Adrenal gland (tissue), 12 donors: ENCODE data around the gene RNF41. TPM values are rescaled to one million over a fixed set of nuclear protein-coding genes. Genes with fewer than 3 reads are reported as not detected.

Experiments
- DNase-seq, 7 donors: peaks; one replicate each; pipeline ENCODE4 v3.0.0-alpha.2; 2019 to 2020
- H3K27ac ChIP-seq, 5 donors: fragments of 200-600 bp; sonication (generic) in 4 of 5; 1 replicate in 3 of 5; 2 replicates in 2 of 5; pipeline versions ENCODE4 v1.5.1 to v1.8.0; 2016 to 2020; ENCODE audit warnings: mild to moderate bottlenecking in 1 of 5
- H3K27me3 ChIP-seq: fragments of 200-600 bp; 2 replicates; pipeline ENCODE4 v1.8.0; 2021
- H3K36me3 ChIP-seq, 2 donors: fragments of 200-600 bp; replicated peaks in 1 of 2; 1 replicate in 1 of 2; 2 replicates in 1 of 2; pipeline versions ENCODE4 v1.5.1 to v1.8.0; 2018 to 2022
- H3K4me1 ChIP-seq, 2 donors: fragments of 200-600 bp; replicated peaks in 1 of 2; 1 replicate in 1 of 2; 2 replicates in 1 of 2; pipeline versions ENCODE4 v1.5.1 to v1.8.0; 2018 to 2021
- H3K4me3 ChIP-seq, 4 donors: fragments of 200-600 bp; sonication (generic) in 3 of 4; one replicate each; pipeline ENCODE4 v1.5.1; 2016 to 2018
- H3K9me3 ChIP-seq, 3 donors: fragments of 200-600 bp; sonication (generic) in 1 of 3; replicated peaks in 1 of 3; 1 replicate in 2 of 3; 2 replicates in 1 of 3; pipeline versions ENCODE4 v1.5.1 to v1.8.0; 2016 to 2021
- POLR2A ChIP-seq, 2 donors: fragments of 450-650 bp; IDR thresholded peaks; one replicate each; pipeline ENCODE4 v1.6.1; 2017; ENCODE audit warnings: antibody characterized with exemption in 2 of 2, mild to moderate bottlenecking in 2 of 2, moderate library complexity in 1 of 2
- whole genome bisulfite sequencing, 4 donors: extraction: QIAGEN DNeasy Blood & Tissue Kit in 2 of 4; methylation state at CpG; one replicate each; pipeline versions ENCODE4 v1.1.5 to v1.1.7; 2013 to 2017; 5-methylcytosine and 5-hydroxymethylcytosine counted together
- intact Hi-C, 2 donors: fragments of 100-400 bp; cut with DNase I; formaldehyde crosslinking; loops; one replicate each; pipeline versions ENCODE4 v1.14.1 to v1.15.0; 2022 to 2023
- polyA plus RNA-seq, 3 donors: library from polyadenylated mRNA; stranded (reverse); fragments of 200-250 nt in 2 of 3; fragments of 350-450 nt in 1 of 3; fragmentation: Illumina TruSeq in 1 of 3; extraction: RNeasy Lipid Tissue Mini Kit (QIAGEN cat#74804) in 1 of 3; gene quantifications; one replicate each; pipeline ENCODE4 v1.2.3, GENCODE V29; 2013 to 2014
- total RNA-seq, 9 donors: library from RNA; depleted of rRNA in 4 of 9; stranded (reverse); fragments of >200 nt in 4 of 9; fragments of 120-200 nt in 1 of 9; fragmentation: NEBNext Ultra II Directional in 1 of 9; extraction: Animal tissue kit (Norgen Biotek cat#: 25700) in 1 of 9; gene quantifications; one replicate each; pipeline versions ENCODE4 v1.1.0 to v1.2.4, GENCODE V29; 2013 to 2023
- TF ChIP-seq, protein P1 (sequence below), 6 experiments: fragments of 450-650 bp in 4 of 6; fragments of 200-600 bp in 2 of 6; sonication (generic) in 1 of 6; IDR thresholded peaks; 1 replicate in 5 of 6; 2 replicates in 1 of 6; pipeline versions ENCODE4 v1.5.1 to v1.8.0; 2016 to 2021; ENCODE audit warnings: antibody characterized with exemption in 6 of 6, mild to moderate bottlenecking in 2 of 6, moderate library complexity in 1 of 6
- donor health status: healthy with polysubstance abuse.
- donor health status: Bipolar disorder and iron deficiency.
- donor health status: DM: yes; HTN: yes; CAD: no.
- donor health status: DM: no; HTN: no; CAD: no.
- donor health status: DM: no; HTN: no; CAD: no.
- donor health status: DM: yes; HTN: yes; CAD: no.

The RNF41 gene
- total and polyA plus RNA-seq, 12 donors: 13.0 to 90.6 (median 50.8) TPM

DNA sequence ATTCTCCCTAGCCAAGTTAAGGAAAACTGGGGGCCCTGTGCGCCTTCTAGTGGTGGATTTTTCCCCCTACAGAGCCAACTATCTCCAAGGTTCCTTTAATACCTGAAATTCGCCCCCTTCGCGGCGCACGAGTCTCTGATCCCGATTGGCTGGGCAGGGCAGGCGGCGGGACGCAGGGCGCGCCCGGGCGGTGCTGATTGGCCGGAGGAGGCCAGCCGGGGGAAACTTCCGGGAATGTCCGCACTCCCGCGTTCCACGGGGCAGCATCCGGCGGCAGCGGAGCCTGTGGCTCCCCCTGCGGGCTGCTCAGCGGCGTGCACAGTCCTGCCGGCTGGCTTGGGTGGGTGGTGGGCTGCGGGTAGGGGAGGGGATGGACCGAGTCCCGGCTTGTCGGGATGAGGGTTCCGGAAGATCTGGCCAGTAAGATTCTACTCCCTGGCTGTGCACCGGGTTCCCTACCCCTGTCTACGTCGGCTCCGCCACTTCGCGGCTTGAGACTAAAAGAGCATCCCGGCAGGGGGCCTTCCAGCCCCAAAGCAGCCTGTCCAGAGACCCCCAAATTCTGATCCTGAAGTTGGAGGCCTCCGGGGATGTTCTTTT, 2.5 kb upstream of the RNF41 start, which contains the start of gene NABP2:
Gene NABP2 (plus strand): TSS at position 241 of the 600 bp plus-strand sequence. CDS start 515 bp downstream, outside the sequence.
- Histone ChIP-seq H3K4me1 (peaks cover 18 to 42% of the 10 kb centered on the region in 2 donors), H3K27ac (peak within 1 kb of the TSS; percentile 10 to 99 (median 67)), H3K36me3 (no peaks in the 10 kb centered on the region), H3K4me3 (peak within 1 kb of the TSS in 3 of 4 donors; percentile 32 to 69 (median 56)), H3K27me3 (no peaks in the 10 kb centered on the region), H3K9me3 (no peaks in the 10 kb centered on the region)
- TF ChIP-seq POLR2A (IDR thresholded peaks at IDR 0.05): peak in 1 of 2 donors; percentile 59
- TF ChIP-seq, protein P1, sequence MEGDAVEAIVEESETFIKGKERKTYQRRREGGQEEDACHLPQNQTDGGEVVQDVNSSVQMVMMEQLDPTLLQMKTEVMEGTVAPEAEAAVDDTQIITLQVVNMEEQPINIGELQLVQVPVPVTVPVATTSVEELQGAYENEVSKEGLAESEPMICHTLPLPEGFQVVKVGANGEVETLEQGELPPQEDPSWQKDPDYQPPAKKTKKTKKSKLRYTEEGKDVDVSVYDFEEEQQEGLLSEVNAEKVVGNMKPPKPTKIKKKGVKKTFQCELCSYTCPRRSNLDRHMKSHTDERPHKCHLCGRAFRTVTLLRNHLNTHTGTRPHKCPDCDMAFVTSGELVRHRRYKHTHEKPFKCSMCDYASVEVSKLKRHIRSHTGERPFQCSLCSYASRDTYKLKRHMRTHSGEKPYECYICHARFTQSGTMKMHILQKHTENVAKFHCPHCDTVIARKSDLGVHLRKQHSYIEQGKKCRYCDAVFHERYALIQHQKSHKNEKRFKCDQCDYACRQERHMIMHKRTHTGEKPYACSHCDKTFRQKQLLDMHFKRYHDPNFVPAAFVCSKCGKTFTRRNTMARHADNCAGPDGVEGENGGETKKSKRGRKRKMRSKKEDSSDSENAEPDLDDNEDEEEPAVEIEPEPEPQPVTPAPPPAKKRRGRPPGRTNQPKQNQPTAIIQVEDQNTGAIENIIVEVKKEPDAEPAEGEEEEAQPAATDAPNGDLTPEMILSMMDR (IDR thresholded peaks at IDR 0.05): peak; percentile 81 to 93 (median 84)
- peak; percentile 96 to 99 (median 98) for DNase-seq
- WGBS, 4 donors: 0 to 1% (median 1%) methylated on average over 14 to 41 of the region's 41 CpGs
- intact Hi-C loops: loop anchor here in 1 of 2 donors (5.0 kb wide), 1 partner anchor 33 kb away; the partner anchor contains the start of gene ANKRD52

DNA sequence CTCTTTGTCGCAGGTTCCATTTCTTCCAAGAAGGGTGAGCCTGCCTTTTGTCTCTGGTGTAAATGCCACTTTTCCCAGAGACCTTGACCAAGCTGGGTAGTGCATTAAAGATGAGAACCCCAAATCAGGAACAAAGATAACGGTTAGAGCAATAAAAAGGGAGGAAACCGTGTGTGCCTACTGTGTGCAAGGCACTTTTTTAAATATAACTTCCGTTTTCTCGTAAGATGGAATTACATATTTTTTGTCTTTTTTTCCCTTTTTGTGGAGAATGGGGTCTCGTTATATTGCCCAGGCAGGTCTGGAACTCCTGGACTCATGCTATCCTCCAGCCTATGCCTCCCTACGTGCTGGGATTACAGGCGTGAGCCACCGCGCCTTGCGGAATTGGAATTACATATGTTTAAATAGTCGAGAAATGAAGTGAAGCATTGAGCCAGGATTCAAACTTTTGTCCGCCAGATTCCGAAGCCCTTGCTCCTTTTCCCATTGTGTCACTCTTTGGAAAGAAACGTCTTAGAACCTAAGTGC, 1.9 kb upstream of the RNF41 start:
- Histone ChIP-seq H3K36me3 (no peaks in the 10 kb centered on the region), H3K4me3 (peak overlapping the region in 1 of 4 donors; percentile 69), H3K27me3 (no peaks in the 10 kb centered on the region), H3K4me1 (peaks cover 18 to 42% of the 10 kb centered on the region in 2 donors), H3K27ac (peak overlapping the region; percentile 10 to 78 (median 66)), H3K9me3 (no peaks in the 10 kb centered on the region)
- intact Hi-C loops: loop anchor here in 1 of 2 donors (5.0 kb wide), 1 partner anchor 34 kb away; the partner anchor contains the start of gene ANKRD52
- TF ChIP-seq POLR2A (IDR thresholded peaks at IDR 0.05): no peak
- TF ChIP-seq, protein P1 (IDR thresholded peaks at IDR 0.05): no peak
- WGBS, 4 donors: 27 to 32% (median 30%) methylated on average over 11 to 15 of the region's 15 CpGs
- DNase-seq: no peak

DNA sequence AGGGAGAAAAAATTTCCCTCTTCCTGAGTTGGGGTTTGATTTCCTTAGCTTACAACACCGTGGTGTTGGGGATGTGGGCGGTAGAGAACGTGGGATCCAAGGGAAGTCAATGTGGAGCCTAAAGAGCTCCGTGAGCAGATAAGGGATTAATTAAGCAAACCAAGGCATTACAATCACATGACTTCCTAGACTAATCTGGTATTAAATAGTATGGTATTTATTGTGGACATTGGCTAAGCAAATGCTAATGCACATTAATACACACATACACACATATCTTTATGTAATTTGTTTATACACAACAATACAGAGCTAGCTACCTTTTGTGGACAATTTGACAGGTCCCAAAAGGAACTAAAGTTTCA, 791 bp upstream of the RNF41 start:
- Histone ChIP-seq H3K4me3 (peak overlapping the region in 2 of 4 donors; percentile 73 to 81), H3K4me1 (peaks cover 18 to 42% of the 10 kb centered on the region in 2 donors), H3K27ac (peak overlapping the region; percentile 88 to 99 (median 98)), H3K36me3 (no peaks in the 10 kb centered on the region), H3K9me3 (no peaks in the 10 kb centered on the region), H3K27me3 (no peaks in the 10 kb centered on the region)
- no peak for DNase-seq
- 33 to 38% (median 36%) methylated on average over 4 of the region's 4 CpGs for WGBS, 4 donors
- intact Hi-C loops: loop anchor here in 1 of 2 donors (5.0 kb wide), 1 partner anchor 35 kb away; the partner anchor contains the start of gene ANKRD52
- TF ChIP-seq, protein P1 (IDR thresholded peaks at IDR 0.05): no peak
- TF ChIP-seq POLR2A (IDR thresholded peaks at IDR 0.05): no peak

DNA sequence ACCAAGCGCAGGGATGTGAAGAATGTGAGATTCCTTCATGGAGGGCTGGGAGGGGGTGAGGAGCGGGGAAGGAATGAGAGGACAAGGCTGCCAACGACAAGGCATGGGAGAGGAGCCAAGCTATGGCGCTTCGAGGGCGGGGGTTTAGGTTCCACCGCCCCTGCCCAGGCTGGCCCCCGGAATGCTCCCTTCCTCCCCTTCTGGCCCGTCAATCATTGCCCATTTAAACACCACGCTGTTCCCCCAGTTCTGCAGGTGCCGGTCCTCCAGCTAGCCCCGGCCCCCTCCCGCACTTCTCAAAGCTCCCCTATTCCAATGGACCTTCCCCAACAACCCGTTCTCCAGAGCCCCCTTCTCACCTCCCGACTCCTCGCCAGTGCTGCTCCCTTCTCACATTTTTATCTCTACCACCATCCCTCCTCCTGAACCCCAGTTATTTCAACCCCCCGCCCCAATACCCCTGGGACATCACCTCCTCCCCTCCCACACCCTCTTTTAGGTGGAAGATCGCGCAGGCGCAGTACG, 428 bp downstream of the RNF41 start:
- H3K27me3 ChIP-seq: no peaks in the 10 kb centered on the region
- no peaks in the 10 kb centered on the region for H3K9me3 ChIP-seq
- H3K4me3 ChIP-seq: peak overlapping the region; percentile 73 to 97 (median 79)
- H3K27ac ChIP-seq: peak overlapping the region; percentile 88 to 99 (median 98)
- WGBS, 4 donors: 0 to 1% (median 0%) methylated on average over 19 to 21 of the region's 21 CpGs
- peak; percentile 66 to 89 (median 81) for DNase-seq
- intact Hi-C loops: loop anchor here in 1 of 2 donors (5.0 kb wide), 1 partner anchor 36 kb away; the partner anchor contains the start of gene ANKRD52
- H3K36me3 ChIP-seq: peaks cover 0 to 4% of the 10 kb centered on the region in 2 donors
- peaks cover 18 to 42% of the 10 kb centered on the region in 2 donors for H3K4me1 ChIP-seq
- TF ChIP-seq POLR2A (IDR thresholded peaks at IDR 0.05): no peak
- TF ChIP-seq, protein P1 (IDR thresholded peaks at IDR 0.05): no peak
